Peyer's patch (tissue), 4 donors: ENCODE measurements around the gene LIPE.

Experiments
- POLR2A ChIP-seq, 2 donors: fragments of 450-650 bp; IDR thresholded peaks; one replicate each; pipeline ENCODE4 v1.5.1; 2017; ENCODE audit warnings: antibody characterized with exemption in 2 of 2, mild to moderate bottlenecking in 2 of 2, moderate library complexity in 2 of 2
- TF ChIP-seq, protein P1 (sequence below), 6 experiments: fragments of 450-650 bp in 4 of 6; fragments of 200-600 bp in 2 of 6; sonication (generic) in 1 of 6; IDR thresholded peaks; one replicate each; pipeline ENCODE4 v1.5.1; 2017 to 2019; ENCODE audit warnings: antibody characterized with exemption in 6 of 6, mild to moderate bottlenecking in 3 of 6, moderate library complexity in 1 of 6

DNA sequence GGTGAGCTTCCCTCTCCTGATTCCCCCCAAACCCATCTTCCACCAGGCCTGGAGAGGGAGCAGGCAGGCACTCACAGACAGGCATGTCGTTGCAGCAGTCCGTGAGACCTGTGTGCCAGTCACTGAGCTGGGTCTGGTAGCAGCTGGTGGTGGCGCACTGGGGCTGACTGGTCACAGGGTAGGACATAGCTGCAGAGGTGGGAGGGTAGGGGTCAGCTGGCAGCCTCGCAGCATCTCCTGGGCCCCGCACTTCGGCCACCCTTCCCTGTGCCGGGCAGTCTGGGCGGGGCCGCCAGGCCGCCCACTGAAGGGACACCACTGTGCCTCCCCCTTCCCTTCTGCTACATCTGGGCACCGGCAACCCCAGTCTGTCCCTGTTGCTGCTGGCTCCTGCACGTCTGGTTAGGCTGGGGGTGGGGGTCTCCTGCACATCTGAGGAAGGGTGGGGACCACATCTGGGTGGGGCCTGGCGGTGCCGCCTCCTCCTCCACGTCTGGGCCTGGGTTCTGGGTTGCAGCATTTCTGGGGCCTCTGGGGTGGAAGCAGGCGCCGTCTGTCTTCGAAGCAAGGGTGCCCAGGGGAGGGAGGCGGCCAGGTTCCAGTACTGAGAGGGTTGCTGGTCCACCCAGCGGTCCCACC lies 38.2 kb downstream of the LIPE start:
- no peak for TF ChIP-seq POLR2A (IDR thresholded peaks at IDR 0.05)
- TF ChIP-seq, protein P1, sequence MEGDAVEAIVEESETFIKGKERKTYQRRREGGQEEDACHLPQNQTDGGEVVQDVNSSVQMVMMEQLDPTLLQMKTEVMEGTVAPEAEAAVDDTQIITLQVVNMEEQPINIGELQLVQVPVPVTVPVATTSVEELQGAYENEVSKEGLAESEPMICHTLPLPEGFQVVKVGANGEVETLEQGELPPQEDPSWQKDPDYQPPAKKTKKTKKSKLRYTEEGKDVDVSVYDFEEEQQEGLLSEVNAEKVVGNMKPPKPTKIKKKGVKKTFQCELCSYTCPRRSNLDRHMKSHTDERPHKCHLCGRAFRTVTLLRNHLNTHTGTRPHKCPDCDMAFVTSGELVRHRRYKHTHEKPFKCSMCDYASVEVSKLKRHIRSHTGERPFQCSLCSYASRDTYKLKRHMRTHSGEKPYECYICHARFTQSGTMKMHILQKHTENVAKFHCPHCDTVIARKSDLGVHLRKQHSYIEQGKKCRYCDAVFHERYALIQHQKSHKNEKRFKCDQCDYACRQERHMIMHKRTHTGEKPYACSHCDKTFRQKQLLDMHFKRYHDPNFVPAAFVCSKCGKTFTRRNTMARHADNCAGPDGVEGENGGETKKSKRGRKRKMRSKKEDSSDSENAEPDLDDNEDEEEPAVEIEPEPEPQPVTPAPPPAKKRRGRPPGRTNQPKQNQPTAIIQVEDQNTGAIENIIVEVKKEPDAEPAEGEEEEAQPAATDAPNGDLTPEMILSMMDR (IDR thresholded peaks at IDR 0.05) = no peak
